ENCODE measurements around the gene TPX2. TPM values are rescaled to one million over a fixed set of nuclear protein-coding genes. Genes with fewer than 3 reads are reported as not detected.

TPX2 gene, protein sequence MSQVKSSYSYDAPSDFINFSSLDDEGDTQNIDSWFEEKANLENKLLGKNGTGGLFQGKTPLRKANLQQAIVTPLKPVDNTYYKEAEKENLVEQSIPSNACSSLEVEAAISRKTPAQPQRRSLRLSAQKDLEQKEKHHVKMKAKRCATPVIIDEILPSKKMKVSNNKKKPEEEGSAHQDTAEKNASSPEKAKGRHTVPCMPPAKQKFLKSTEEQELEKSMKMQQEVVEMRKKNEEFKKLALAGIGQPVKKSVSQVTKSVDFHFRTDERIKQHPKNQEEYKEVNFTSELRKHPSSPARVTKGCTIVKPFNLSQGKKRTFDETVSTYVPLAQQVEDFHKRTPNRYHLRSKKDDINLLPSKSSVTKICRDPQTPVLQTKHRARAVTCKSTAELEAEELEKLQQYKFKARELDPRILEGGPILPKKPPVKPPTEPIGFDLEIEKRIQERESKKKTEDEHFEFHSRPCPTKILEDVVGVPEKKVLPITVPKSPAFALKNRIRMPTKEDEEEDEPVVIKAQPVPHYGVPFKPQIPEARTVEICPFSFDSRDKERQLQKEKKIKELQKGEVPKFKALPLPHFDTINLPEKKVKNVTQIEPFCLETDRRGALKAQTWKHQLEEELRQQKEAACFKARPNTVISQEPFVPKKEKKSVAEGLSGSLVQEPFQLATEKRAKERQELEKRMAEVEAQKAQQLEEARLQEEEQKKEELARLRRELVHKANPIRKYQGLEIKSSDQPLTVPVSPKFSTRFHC
- total RNA-seq (ENCODE audit: low replicate concordance): 1.2 and 40.1 TPM in 2 replicates

DNA sequence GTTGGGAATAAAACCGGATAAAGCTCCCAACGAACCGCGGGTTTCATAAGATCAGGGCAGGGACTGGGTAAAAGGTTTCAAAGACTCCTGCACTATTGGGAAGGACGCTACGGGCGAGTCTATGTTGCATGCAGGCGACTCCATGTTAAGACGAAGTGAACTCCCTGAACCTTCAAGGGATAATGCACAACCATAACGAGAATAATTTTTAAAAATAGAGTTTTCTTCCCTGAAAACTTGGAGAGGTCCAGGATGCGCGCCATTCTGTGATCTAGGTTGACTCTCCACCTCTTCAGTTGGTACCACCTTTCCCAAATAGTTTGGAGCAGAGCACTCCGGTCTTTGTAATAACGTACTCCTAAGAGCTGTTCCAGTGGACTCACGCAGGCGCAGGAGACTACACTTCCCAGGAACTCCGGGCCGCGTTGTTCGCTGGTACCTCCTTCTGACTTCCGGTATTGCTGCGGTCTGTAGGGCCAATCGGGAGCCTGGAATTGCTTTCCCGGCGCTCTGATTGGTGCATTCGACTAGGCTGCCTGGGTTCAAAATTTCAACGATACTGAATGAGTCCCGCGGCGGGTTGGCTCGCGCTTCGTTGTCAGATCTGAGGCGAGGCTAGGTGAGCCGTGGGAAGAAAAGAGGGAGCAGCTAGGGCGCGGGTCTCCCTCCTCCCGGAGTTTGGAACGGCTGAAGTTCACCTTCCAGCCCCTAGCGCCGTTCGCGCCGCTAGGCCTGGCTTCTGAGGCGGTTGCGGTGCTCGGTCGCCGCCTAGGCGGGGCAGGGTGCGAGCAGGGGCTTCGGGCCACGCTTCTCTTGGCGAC lies at the start of gene TPX2:
TPX2 (plus strand) TSS at position 562 of the 821 bp plus-strand sequence. CDS start 18,187 bp downstream, outside the sequence.

DNA sequence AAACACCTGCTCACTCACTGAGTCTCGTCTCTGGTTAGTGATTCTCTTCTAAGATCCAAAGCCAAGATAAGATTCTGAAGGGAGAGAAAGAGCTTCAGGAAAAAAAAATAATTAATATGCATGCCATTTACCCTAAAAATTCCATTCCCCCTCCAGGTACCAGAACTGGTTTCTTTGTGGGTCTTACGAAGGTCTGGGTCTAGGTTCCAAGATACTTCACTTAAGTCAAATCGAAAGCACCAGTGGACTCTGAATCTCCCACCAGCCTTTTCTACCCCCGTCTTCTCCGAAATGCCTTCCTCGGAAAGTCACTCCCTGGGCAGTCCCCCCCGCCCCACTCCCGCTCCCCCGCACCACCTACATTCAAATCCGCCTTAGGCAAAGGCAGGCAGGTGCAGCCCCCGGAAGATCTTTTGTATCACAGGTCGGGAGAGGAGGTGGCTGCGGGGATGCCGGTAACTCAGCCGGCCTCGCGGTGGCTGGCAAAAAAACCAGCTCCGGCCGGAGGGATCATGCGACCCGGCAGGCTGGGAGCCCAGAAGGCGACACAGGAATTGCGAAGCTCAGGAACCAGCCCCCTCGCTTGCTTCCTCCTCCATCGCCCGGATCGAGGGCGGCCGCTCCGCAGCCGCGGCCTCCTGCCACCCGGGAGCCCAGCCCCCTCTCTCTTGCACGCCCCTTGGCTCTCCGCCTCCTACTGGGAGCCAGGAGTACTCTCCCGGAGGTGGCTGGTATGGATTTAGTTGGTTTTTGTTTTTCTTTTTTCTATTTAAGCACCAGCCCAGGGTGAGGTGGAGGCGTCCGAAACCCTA lies 16.6 kb upstream of the TPX2 start, which contains the start of gene BCL2L1:
BCL2L1 (minus strand) TSS at position 612 of the 812 bp plus-strand sequence. CDS start 650 bp downstream, outside the sequence.

DNA sequence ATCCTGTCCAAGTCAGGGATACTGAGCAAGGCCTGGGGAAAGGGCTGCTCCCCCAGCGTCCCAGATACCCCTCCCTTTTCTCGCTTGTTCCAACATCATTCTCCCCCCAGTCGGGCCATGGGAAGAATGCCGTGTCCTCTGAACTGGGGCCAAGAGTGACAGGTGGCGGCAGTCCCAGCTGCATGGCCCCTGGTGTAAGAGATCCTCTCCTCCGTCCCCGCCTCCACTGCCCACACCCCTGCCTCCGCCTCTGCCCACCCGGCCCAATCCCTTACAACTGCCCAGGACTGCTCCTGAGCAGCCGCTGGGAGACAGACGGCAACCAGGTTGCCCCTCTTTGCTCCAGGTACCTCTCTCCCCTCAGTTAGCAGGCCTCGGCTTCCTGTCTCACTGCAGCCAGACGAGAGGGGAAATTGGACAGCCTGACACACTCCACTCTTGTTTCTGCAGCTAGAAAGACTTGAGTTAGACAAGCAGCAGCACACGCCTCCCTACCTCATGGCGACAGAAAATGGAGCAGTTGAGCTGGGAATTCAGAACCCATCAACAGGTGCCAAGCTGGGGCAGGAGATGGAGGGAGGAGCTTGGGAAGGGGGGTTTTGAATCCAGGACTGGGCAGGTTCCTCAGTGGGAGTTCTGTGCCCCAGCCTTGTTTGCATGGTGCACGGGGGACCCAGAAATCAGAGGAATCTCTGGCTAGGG lies 80.1 kb downstream of the TPX2 start, which contains the start of gene MYLK2:
MYLK2 (plus strand) TSS at position 274 of the 702 bp plus-strand sequence; CDS start at position 499, 225 bp downstream.

DNA sequence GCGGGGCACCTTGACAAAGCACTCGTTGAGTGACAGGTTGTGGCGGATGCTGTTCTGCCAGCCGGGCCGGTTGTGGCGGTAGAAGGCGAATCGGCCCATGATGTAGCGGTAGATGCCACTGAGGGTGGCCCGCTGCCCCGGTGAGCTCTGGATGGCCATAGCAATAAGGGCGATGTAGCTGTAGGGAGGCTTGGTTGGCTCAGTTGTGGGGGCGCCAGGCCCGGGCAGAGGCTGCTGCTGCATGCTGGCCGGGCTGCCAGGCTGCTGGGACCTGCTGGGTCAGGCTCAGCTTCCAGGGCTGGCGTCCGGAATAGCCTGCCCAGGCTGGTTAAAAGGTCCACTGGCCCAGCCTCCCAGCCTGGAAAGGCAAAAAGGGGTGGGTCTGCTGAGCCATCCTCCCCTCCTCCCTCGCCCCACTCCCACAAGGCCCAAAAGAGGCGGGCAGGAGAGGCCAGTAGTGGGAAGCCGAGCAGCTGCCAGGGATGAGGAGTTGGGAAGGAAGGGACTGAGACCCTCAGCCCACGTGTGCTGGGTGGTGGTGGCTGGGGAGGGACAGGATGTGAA lies 106.3 kb downstream of the TPX2 start, which contains the start of gene FOXS1:
FOXS1 (minus strand) TSS at position 305 of the 564 bp plus-strand sequence; CDS start at position 243, 62 bp downstream.

Other genes with a start within 250 kb of the TPX2 start
- gene HM13, start 224.8 kb upstream of the TPX2 start, total RNA-seq (ENCODE audit: low replicate concordance): 45.0 and 55.8 TPM in 2 replicates
- gene ID1, start 134.0 kb upstream of the TPX2 start, total RNA-seq (ENCODE audit: low replicate concordance): 6.4 and 565 TPM in 2 replicates
- 0.08 TPM in 1 of 2 replicates, not detected in the other for gene COX4I2, start 101.4 kb upstream of the TPX2 start, total RNA-seq (ENCODE audit: low replicate concordance)
- gene BCL2L1, start 16.4 kb upstream of the TPX2 start, total RNA-seq (ENCODE audit: low replicate concordance): 36.9 and 59.4 TPM in 2 replicates
- 1.1 TPM in 1 of 2 replicates, not detected in the other for gene MYLK2, start 80.1 kb downstream of the TPX2 start, total RNA-seq (ENCODE audit: low replicate concordance)
- gene FOXS1, start 106.3 kb downstream of the TPX2 start, total RNA-seq (ENCODE audit: low replicate concordance): 0.35 and 26.9 TPM in 2 replicates
- 0.23 TPM in 1 of 2 replicates, not detected in the other for gene DUSP15, start 131.2 kb downstream of the TPX2 start, total RNA-seq (ENCODE audit: low replicate concordance)
- under 0.01 TPM in 1 of 2 replicates, not detected in the other for gene TTLL9, start 131.3 kb downstream of the TPX2 start, total RNA-seq (ENCODE audit: low replicate concordance)
- 4.4 and 5.3 TPM in 2 replicates for gene PDRG1, start 212.8 kb downstream of the TPX2 start, total RNA-seq (ENCODE audit: low replicate concordance)
- gene XKR7, start 228.9 kb downstream of the TPX2 start, total RNA-seq (ENCODE audit: low replicate concordance): not detected in 2 replicates

All from smooth muscle cell of the coronary artery (primary cell).